HepG2 (cell line): ENCODE measurements around the gene FIBP. TPM values are rescaled to one million over a fixed set of nuclear protein-coding genes. Genes with fewer than 3 reads are reported as not detected.

Source experiments
- ARHGAP35 ChIP-seq: sonication (generic); formaldehyde crosslinking; IDR thresholded peaks from 2 replicates; pipeline ENCODE4 v1.9.0; 2022; ENCODE audit warnings: mild to moderate bottlenecking, inconsistent platforms, moderate library complexity, missing genetic modification reagents, borderline replicate concordance
- BRF2 ChIP-seq: sonication (generic); formaldehyde crosslinking; IDR thresholded peaks from 2 replicates; pipeline ENCODE4 v1.8.1; 2022; ENCODE audit warnings: mild to moderate bottlenecking, missing genetic modification reagents
- CBX5 ChIP-seq: sonication (generic); formaldehyde crosslinking; IDR thresholded peaks from 2 replicates; pipeline ENCODE4 v1.4.0; 2020; ENCODE audit warnings: missing genetic modification reagents, borderline replicate concordance
- CREBL2 ChIP-seq: sonication (generic); formaldehyde crosslinking; IDR thresholded peaks from 2 replicates; pipeline ENCODE4 v1.8.1; 2023; ENCODE audit warnings: missing genetic modification reagents, mild to moderate bottlenecking, borderline replicate concordance
- CREM ChIP-seq, 2 experiments: sonication (generic) in 1 of 2; formaldehyde crosslinking in 1 of 2; IDR thresholded peaks; 2 replicates each; pipeline versions ENCODE4 v1.4.0 to v1.6.1; 2016 to 2020; ENCODE audit warnings: antibody characterized with exemption in 1 of 2, mild to moderate bottlenecking in 1 of 2, missing genetic modification reagents in 1 of 2
- DBP ChIP-seq: sonication (generic); formaldehyde crosslinking; IDR thresholded peaks from 2 replicates; pipeline ENCODE4 v1.4.0; 2020; ENCODE audit warnings: missing genetic modification reagents; ENCODE audit errors: not compliant biosample characterization
- DR1 ChIP-seq: sonication (generic); formaldehyde crosslinking; IDR thresholded peaks from 2 replicates; pipeline ENCODE4 v1.8.0; 2021; ENCODE audit warnings: mild to moderate bottlenecking, missing genetic modification reagents, inconsistent platforms
- HNF1B ChIP-seq: sonication (generic); formaldehyde crosslinking; IDR thresholded peaks from 2 replicates; pipeline ENCODE4 v1.5.1; 2020; ENCODE audit warnings: mild to moderate bottlenecking, moderate library complexity, missing genetic modification reagents
- LCORL ChIP-seq, 2 experiments: fragments of 450-650 bp in 1 of 2; sonication (generic) in 1 of 2; formaldehyde crosslinking in 1 of 2; IDR thresholded peaks; 2 replicates each; pipeline versions ENCODE4 v1.5.0 to v1.6.1; 2017 to 2020; ENCODE audit warnings: antibody characterized with exemption in 1 of 2, missing genetic modification reagents in 1 of 2
- MEF2D ChIP-seq: sonication (generic); formaldehyde crosslinking; IDR thresholded peaks from 2 replicates; pipeline ENCODE4 v1.5.1; 2020; ENCODE audit warnings: mild to moderate bottlenecking, missing genetic modification reagents
- POLR2AphosphoS5 ChIP-seq: IDR thresholded peaks from 2 replicates; pipeline ENCODE4 v1.6.1; 2012; ENCODE audit warnings: low read depth, low read length
- REST ChIP-seq, 2 experiments: IDR thresholded peaks; 2 replicates each; pipeline ENCODE4 v1.6.1; 2011 to 2012; ENCODE audit warnings: low read length in 2 of 2, borderline replicate concordance in 1 of 2, low read depth in 1 of 2, mild to moderate bottlenecking in 1 of 2, moderate library complexity in 1 of 2
- SRSF1 ChIP-seq: fragments of 200-400 bp; formaldehyde crosslinking; optimal IDR thresholded peaks from 2 replicates; pipeline ENCODE3; 2017; ENCODE audit warnings: mild to moderate bottlenecking, low read depth, low read length, moderate library complexity
- TCF7L2 ChIP-seq: IDR thresholded peaks from 2 replicates; pipeline ENCODE4 v1.6.1; 2011; ENCODE audit warnings: mild to moderate bottlenecking, low read depth, low read length, moderate library complexity
- ZFP36 ChIP-seq: fragments of 150-350 bp; IDR thresholded peaks from 2 replicates; pipeline ENCODE4 v1.6.1; 2018; ENCODE audit warnings: borderline replicate concordance, low read length, low read depth; ENCODE audit not compliant: partially characterized antibody
- ZNF34 ChIP-seq: sonication (generic); formaldehyde crosslinking; IDR thresholded peaks from 2 replicates; pipeline ENCODE4 v1.4.0; 2020; ENCODE audit warnings: mild to moderate bottlenecking, missing genetic modification reagents, borderline replicate concordance
- ZNF597 ChIP-seq: sonication (generic); formaldehyde crosslinking; IDR thresholded peaks from 2 replicates; pipeline ENCODE4 v1.5.0; 2020; ENCODE audit warnings: missing genetic modification reagents
- ZNF607 ChIP-seq: sonication (generic); formaldehyde crosslinking; IDR thresholded peaks from 2 replicates; pipeline ENCODE4 v1.5.1; 2020; ENCODE audit warnings: missing genetic modification reagents, mild to moderate bottlenecking, borderline replicate concordance
- ZNF713 ChIP-seq: sonication (generic); formaldehyde crosslinking; IDR thresholded peaks from 2 replicates; pipeline ENCODE4 v1.4.0; 2020; ENCODE audit warnings: mild to moderate bottlenecking, missing genetic modification reagents
- polyA plus RNA-seq, 8 experiments: library from polyadenylated mRNA; depleted of rRNA in 3 of 8; stranded (reverse) in 7 of 8; unstranded in 1 of 8; fragments of >200 nt; fragmentation: Illumina TruSeq in 4 of 8; extraction: Trizol in 4 of 8; gene quantifications; 2 replicates each; pipeline versions ENCODE4 v1.2.1 to v1.2.3, GENCODE V29; 2011 to 2016; ENCODE audit warnings: low read depth in 4 of 8, missing spikeins in 1 of 8, mixed read lengths in 1 of 8; ENCODE audit not compliant: insufficient read depth in 1 of 8
- total RNA-seq, 5 experiments: library from RNA; depleted of rRNA; stranded (reverse); fragments of >200 nt; fragmentation: Illumina TruSeq; extraction: Trizol; gene quantifications; 2 replicates each; pipeline ENCODE4 v1.2.3, GENCODE V29; 2016; ENCODE audit warnings: low read depth in 1 of 5
- TF ChIP-seq, protein P1 (sequence below): IDR thresholded peaks from 2 replicates; pipeline ENCODE4 v1.6.1; 2016; ENCODE audit warnings: low read depth, borderline replicate concordance

FIBP gene
- total and polyA plus RNA-seq, 2 of the 13 experiments (the other 11 are each of a cell fraction or from before 2014, with no cell fraction given): 42.9 to 62.1 TPM

GRCh38 chr11:65919141-65919572 lies 30.9 kb upstream of the FIBP start, which contains the start of gene DRAP1 (continued):
- TF ChIP-seq ZNF597 (CRISPR knock-in tag): no peak
- TF ChIP-seq CREM (IDR thresholded peaks at IDR 0.05): no peak
- TF ChIP-seq CREM (CRISPR knock-in tag; IDR thresholded peaks at IDR 0.05): peak; percentile 58; the same call in 1 of the 2 replicates
- TF ChIP-seq CREBL2 (CRISPR knock-in tag): no peak
- peak; percentile 95 for TF ChIP-seq CBX5 (CRISPR knock-in tag)
- TF ChIP-seq REST (IDR thresholded peaks at IDR 0.05; ENCODE audit: borderline replicate concordance in 1 of 2, low read depth in 1 of 2, low read length in 2 of 2): no peak
- no peak; the same call in 1 of the 2 replicates for TF ChIP-seq MEF2D (CRISPR knock-in tag)
- TF ChIP-seq TCF7L2: no peak
- TF ChIP-seq BRF2 (CRISPR knock-in tag): no peak
- peak; percentile 73 for TF ChIP-seq ZNF607 (CRISPR knock-in tag)
- 0 out of 2 replicates have a peak, but pooled peaks have one; percentile 5 for TF ChIP-seq DR1
- TF ChIP-seq ZNF34 (CRISPR knock-in tag): 0 out of 2 replicates have a peak, but pooled peaks have one; percentile 66
- no peak for TF ChIP-seq POLR2AphosphoS5
- TF ChIP-seq SRSF1: no peak
- TF ChIP-seq ZFP36: no peak
- no peak for TF ChIP-seq LCORL (IDR thresholded peaks at IDR 0.05)
- no peak for TF ChIP-seq LCORL (CRISPR knock-in tag; IDR thresholded peaks at IDR 0.05)
- no peak for TF ChIP-seq ARHGAP35 (CRISPR knock-in tag)
- no peak for TF ChIP-seq DBP (CRISPR knock-in tag)
- no peak for TF ChIP-seq ZNF713
- TF ChIP-seq, protein P1, sequence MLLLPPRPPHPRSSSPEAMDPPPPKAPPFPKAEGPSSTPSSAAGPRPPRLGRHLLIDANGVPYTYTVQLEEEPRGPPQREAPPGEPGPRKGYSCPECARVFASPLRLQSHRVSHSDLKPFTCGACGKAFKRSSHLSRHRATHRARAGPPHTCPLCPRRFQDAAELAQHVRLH (CRISPR knock-in tag): peak; percentile 73; the same call in 1 of the 2 replicates
- no peak for TF ChIP-seq HNF1B (CRISPR knock-in tag)
